ENCODE data around the gene ELN.

GRCh38 chr7:74063646-74064045 lies 35.7 kb downstream of the ELN start:
- no peak for TF ChIP-seq POLR2A (IDR thresholded peaks at IDR 0.05; ENCODE audit: low read depth)
- TF ChIP-seq POLR2AphosphoS5 (IDR thresholded peaks at IDR 0.05) = peak in 1 of 2 donors; percentile 31

Measured in esophagus muscularis mucosa (tissue), 2 donors.